Eye (tissue), 1 donor: Measurements from ENCODE around the gene RNGTT.

Experiments used
- DNase-seq: peaks from one replicate; pipeline ENCODE4 v3.0.0-alpha.2; 2015

The RNGTT gene

DNA sequence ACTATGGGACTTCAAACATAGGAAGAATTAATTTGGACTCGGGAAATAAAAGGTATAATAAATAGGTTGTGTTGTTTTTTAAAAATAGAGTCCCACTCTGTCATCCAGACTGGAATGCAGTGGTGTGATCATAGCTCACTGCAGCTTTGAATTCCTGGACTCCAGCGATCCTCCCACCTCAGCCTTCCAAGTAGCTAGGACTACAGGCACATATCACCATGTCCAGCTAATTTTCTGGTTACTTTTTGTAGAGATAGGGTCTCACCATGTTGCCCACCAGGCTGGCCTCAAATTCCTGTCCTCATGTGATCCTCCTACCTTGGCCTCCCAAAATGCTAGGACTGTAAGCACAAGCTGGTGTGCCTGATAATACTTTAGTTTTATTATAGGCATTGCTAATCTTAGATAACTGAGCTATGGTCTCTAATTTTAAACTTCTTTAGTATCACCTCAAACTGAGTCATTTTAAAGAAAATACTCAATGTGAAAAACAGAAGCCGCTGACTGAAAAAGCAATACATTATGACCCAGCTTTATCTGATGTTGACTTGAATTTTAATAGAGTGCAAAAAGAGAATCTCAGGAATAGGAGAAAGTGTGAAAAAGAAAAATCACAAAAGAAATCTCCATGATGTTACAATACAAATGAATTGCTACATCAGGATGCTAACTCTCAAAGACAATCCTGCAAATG is 251.0 kb downstream of the RNGTT start:
- no peak for DNase-seq

GRCh38 chr6:88709819-88710246 is 253.6 kb downstream of the RNGTT start:
- DNase-seq: no peak

DNA sequence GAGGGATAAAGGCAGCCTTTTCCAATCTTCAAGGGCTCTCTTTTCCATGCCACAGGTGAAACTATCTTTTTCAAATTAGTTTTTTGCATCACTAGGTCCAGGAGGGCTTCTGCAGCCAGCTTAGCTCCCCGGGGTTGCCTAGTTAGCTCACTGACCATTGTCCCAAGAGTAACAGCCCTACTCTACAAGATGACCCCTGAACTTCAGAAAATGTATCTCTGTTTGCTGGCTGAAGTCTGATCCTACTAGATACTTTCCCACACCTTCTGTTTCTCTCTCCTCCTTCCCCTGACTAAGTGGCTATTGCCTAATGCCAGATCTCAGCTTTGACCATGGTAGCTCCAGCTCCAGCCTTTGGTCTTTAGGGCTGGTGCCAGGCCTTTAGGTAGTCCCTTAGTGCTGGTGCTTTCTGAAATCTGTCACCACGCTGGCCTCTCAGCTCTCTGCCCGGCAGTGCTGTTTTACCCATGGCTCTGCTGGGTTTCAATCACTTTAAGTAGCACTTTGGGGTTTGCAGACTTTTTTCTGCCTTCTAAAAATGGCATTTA is 255.1 kb downstream of the RNGTT start:
- no peak for DNase-seq

DNA sequence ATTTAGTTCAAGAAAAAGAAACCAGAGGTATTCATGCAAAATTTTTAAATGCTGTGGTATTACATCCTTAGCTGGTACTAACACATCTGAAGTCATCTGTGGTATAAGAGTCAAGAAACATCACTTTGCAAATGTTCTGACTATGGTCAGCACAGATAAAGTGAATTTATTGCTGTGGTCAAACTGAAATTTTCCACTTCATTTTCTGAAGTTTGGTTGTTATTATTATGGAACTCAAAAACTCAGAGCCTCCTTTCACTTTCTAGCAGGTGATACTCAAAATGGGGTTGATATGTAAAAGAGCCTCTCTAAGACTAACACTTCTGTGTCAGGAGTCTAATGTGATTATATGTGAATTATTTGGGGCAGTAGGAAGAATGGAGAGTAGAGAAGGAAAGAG is 257.8 kb downstream of the RNGTT start:
- DNase-seq: no peak

- no peak for DNase-seq
Measured at GRCh38 chr6:88704980-88705379, 258.4 kb downstream of the RNGTT start.

DNA sequence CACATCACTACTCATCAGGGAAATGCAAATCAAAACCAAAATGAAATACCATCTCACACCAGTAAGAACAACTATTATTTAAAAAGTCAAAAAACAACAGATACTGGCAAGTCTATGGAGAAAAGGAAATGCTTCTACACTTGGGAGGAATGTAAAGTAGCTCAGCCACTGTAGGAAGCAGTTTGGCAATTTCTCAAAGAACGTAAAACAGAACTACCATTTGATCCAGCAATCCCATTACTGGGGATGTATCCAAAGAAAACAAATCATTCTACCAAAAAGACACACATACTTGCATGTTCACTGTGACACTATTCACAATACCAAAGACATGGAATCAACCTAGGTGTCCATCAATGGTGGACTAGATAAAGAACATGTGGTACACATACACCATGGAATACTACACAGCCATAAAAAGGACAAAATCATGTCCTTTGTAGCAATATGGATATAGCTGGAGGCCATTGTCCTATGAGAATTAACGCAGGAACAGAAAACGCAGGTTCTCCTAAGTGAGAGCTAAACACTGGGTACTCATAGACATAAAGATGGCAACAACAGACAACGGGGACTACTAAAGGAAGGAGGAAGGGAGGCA is 260.4 kb downstream of the RNGTT start:
- no peak for DNase-seq

DNA sequence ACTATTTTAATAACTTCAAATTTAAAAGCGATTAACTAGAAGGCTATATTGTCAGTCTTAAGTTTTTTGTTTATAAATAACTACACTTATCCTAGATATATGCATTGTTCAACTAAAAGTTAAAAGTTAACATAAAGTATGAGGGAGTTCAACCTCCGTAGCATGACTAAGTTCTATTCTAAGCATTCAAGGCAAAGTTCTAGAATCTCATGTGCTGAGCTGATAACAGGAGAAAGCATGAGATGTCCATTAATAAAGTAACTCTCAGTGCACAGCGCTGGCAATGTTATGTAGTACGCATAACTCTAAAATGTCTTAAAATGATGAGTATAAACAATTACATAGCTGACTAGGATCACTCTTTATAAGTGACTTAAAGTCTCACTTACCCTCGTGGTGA is 264.8 kb downstream of the RNGTT start:
- DNase-seq: no peak

DNA sequence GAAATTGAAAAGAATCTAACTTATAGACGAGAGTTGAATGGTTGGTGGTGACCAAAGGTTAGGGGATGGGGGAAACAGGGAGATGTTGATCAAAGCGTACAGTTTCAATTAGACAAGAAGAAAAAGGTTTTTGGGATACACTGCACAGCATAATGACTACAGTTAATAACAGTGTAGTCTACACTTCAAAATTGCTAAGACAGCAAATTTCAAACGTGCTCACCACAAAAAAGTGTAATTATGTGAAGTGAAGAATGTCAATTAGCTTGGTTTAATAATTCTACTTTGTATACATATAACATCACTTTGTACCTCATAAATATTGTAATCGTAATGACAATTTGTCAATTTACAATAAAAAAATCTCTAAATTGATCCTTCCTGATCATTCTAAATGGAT is 267.5 kb downstream of the RNGTT start:
- no peak for DNase-seq

- no peak for DNase-seq
Measured at GRCh38 chr6:88683734-88684133, 279.7 kb downstream of the RNGTT start.

- no peak for DNase-seq
Measured at GRCh38 chr6:88680654-88681053, 282.8 kb downstream of the RNGTT start.

GRCh38 chr6:88679841-88680240 is 283.6 kb downstream of the RNGTT start:
- DNase-seq: no peak

GRCh38 chr6:88677356-88677755 is 286.1 kb downstream of the RNGTT start:
- DNase-seq: no peak

- no peak for DNase-seq
Measured at GRCh38 chr6:88671624-88672023, 291.8 kb downstream of the RNGTT start.

DNA sequence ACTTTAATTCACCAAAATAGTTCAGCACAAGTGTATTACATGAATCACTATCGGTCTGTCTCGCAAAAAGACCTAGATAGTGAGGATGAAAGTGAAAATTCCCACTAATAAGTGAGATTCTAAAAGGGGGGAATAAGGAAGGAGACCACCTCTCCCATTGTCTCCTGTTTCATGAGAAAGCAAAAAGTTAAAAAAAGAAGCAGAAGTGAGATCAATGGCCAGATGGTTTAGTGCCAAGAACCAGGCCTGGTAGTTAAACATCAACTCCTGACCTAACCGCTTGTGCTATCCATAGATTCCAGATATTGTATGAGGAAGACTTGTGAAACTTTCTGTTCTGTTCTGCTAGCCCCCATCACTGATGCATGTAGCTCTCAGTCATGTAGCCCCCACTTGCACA is 293.0 kb downstream of the RNGTT start:
- DNase-seq: no peak

DNA sequence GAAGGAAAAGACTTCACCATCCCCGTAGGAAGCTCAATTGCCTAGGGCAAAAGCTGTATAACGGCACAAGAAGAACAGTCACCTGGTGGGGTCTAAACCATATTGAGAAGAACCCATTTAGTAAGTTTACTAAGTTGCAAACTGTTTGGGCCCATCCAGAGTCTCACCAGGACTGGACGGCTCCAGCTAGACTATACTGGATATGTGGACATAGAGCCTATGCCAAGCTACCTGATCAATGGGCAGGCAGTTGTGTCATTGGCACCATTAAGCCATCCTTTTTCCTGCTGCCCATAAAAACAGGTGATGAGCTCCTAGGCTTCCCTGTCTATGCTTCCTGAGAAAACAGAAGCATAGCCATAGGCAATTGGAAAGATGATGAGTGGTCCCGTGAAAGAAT is 293.9 kb downstream of the RNGTT start:
- no peak for DNase-seq

GRCh38 chr6:88666901-88667300 is 296.5 kb downstream of the RNGTT start:
- DNase-seq: no peak

- DNase-seq: no peak
Measured at GRCh38 chr6:88665131-88665530, 298.3 kb downstream of the RNGTT start.

GRCh38 chr6:88663801-88664200 is 299.6 kb downstream of the RNGTT start:
- DNase-seq: no peak

DNA sequence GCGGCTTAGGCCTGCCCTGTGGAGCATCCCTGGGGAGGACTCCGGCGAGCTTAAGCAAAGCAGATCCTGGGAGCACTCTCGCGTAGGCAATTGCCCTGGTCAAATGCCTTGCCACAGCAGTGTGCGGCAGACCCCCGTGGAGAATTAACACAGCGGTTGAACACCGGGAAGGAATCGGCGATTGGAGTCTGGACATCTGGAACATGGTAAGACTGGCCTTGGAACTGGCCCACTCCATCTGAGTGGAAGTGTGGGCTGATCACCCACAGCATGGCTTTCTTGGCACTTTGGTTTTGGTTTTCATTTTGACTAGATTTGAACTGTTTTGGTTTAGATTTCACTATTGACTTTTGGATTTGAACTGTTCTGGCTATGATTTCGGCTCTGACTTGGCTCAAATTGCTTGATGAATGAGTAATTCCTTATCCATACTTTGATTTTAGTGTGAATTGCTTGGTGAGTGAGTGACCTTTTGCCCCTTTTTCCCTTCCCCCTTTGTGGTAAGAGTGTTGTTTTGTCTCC is 300.7 kb downstream of the RNGTT start:
- DNase-seq: no peak

DNA sequence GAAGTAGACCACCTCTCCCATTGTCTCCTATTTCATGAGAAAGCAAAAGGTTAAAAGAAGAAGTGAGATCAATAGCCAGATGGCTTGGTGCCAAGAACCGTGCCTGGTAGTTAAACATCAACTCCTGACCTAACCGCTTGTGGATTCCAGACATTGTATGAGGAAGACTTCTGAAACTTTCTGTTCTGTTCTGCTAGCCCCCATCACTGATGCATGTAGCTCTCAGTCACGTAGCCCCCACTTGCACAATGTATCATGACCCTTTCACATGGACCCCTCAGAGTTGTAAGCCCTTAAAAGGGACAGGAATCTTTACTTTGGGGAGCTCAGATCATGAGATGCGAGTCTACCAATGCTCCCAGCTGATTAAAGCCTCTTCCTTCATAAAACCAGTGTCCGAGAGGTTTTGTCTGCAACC is 301.2 kb downstream of the RNGTT start:
- no peak for DNase-seq

GRCh38 chr6:88661136-88661535 is 302.3 kb downstream of the RNGTT start:
- DNase-seq: no peak

- no peak for DNase-seq
Measured at GRCh38 chr6:88655586-88655985, 307.8 kb downstream of the RNGTT start.

- no peak for DNase-seq
Measured at GRCh38 chr6:88653936-88654335, 309.5 kb downstream of the RNGTT start.

DNA sequence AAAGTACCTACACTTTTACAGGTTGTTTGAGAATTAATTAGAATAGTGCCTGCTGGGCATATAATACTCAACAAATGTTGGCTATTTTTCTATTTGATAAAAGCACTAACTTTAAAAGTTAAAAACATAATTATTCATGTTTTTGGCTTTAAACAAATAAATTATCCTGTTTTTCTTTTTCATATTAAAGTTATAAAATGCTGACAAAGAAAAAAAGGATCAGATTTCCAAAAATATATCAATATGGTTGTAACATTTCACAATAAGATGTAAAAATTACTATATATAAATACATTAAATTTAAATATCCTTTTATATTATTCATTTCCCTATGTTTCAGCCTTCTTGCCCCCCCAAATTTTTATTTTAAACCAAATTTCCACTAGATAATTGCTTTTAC is 312.0 kb downstream of the RNGTT start:
- DNase-seq: no peak
